Endothelial cell of umbilical vein (primary cell): ENCODE results near the gene LDLRAD3.

ENCODE experiments used
- CTCF ChIP-seq, 2 donors: IDR thresholded peaks; 1 replicate in 1 of 2; 2 replicates in 1 of 2; pipeline ENCODE4 v1.5.1; 2011; ENCODE audit warnings: low read length in 2 of 2, mild to moderate bottlenecking in 2 of 2, moderate library complexity in 2 of 2, control low read depth in 1 of 2, inconsistent platforms in 1 of 2, low read depth in 1 of 2; ENCODE audit not compliant: insufficient read depth in 1 of 2; ENCODE audit errors: extremely low read depth in 1 of 2
- EZH2 ChIP-seq: IDR thresholded peaks from 2 replicates; pipeline ENCODE4 v1.6.1; 2012; ENCODE audit warnings: borderline replicate concordance, low read depth, mild to moderate bottlenecking, moderate library complexity, low read length, inconsistent platforms; ENCODE audit not compliant: severe bottlenecking
- MAX ChIP-seq: IDR thresholded peaks from 2 replicates; pipeline ENCODE4 v1.6.1; 2011; ENCODE audit not compliant: insufficient read depth, insufficient read length
- POLR2A ChIP-seq: IDR thresholded peaks from 2 replicates; pipeline ENCODE4 v1.6.1; 2012; ENCODE audit warnings: low read depth, mild to moderate bottlenecking, control low read depth, low read length
- POLR2AphosphoS5 ChIP-seq: IDR thresholded peaks from 2 replicates; pipeline ENCODE4 v1.6.1; 2012; ENCODE audit warnings: low read depth, mild to moderate bottlenecking, control low read depth, low read length, moderate library complexity; ENCODE audit not compliant: insufficient read depth

GRCh38 chr11:36219996-36220395 is 276.1 kb downstream of the LDLRAD3 start:
- no peak for TF ChIP-seq POLR2AphosphoS5
- TF ChIP-seq CTCF (IDR thresholded peaks at IDR 0.05; ENCODE audit: extremely low read depth in 1 of 2, insufficient read depth in 1 of 2, low read depth in 1 of 2, low read length in 2 of 2), result no peak
- no peak for TF ChIP-seq EZH2
- no peak for TF ChIP-seq MAX
- TF ChIP-seq POLR2A, result no peak
